Activated T-cell treated with anti-CD3 and anti-CD28 coated beads for 4 hours (primary cell): ENCODE measurements around the gene DNAH11.
A peak's percentile ranks its signal among the peaks of the same experiment; 100 is the strongest.
"Not testable (repeated sequence)": the region's sequence is repeated elsewhere in the genome, so short reads cannot be mapped to it uniquely, and the experiment has no call there.

Source experiments
- DNase-seq: peaks from one replicate; pipeline ENCODE4 v3.0.0-alpha.2; 2020

The DNAH11 gene

GRCh38 chr7:21542891-21543527 lies at the start of gene DNAH11:
Gene DNAH11 (plus strand): TSS chr7:21543039. CDS start chr7:21543246, 207 bp downstream.
- no peak for DNase-seq

GRCh38 chr7:21495731-21496130 lies 47.1 kb upstream of the DNAH11 start:
- no peak for DNase-seq

GRCh38 chr7:21497072-21497471 lies 45.8 kb upstream of the DNAH11 start:
- no peak for DNase-seq

GRCh38 chr7:21500117-21500832 lies 42.6 kb upstream of the DNAH11 start:
- DNase-seq = no peak

GRCh38 chr7:21504021-21504420 lies 38.8 kb upstream of the DNAH11 start:
- no peak for DNase-seq

GRCh38 chr7:21507627-21508343 lies 35.1 kb upstream of the DNAH11 start:
- peak; percentile 10 for DNase-seq

- DNase-seq = no peak
Measured at GRCh38 chr7:21508538-21508937, 34.3 kb upstream of the DNAH11 start.

- no peak for DNase-seq
Measured at GRCh38 chr7:21514062-21514461, 28.8 kb upstream of the DNAH11 start.

GRCh38 chr7:21524680-21525079 lies 18.2 kb upstream of the DNAH11 start:
- DNase-seq = no peak

GRCh38 chr7:21526007-21526406 lies 16.8 kb upstream of the DNAH11 start:
- DNase-seq = no peak

GRCh38 chr7:21526448-21526847 lies 16.4 kb upstream of the DNAH11 start:
- no peak for DNase-seq

- not testable (repeated sequence) for DNase-seq
Measured at GRCh38 chr7:21532485-21532884, 10.4 kb upstream of the DNAH11 start.

- not testable (repeated sequence) for DNase-seq
Measured at GRCh38 chr7:21533646-21534045, 9.2 kb upstream of the DNAH11 start.

GRCh38 chr7:21536445-21537118 lies 6.3 kb upstream of the DNAH11 start:
- not testable (repeated sequence) for DNase-seq

GRCh38 chr7:21538936-21539495 lies 3.8 kb upstream of the DNAH11 start:
- DNase-seq = no peak

GRCh38 chr7:21543528-21544302 lies 876 bp downstream of the DNAH11 start:
- DNase-seq = no peak

GRCh38 chr7:21544303-21544656 lies 1.4 kb downstream of the DNAH11 start:
- no peak for DNase-seq

- no peak for DNase-seq
Measured at GRCh38 chr7:21544715-21545114, 1.9 kb downstream of the DNAH11 start.

GRCh38 chr7:21547501-21547900 lies 4.7 kb downstream of the DNAH11 start:
- no peak for DNase-seq

GRCh38 chr7:21548491-21548890 lies 5.7 kb downstream of the DNAH11 start:
- DNase-seq = no peak

- DNase-seq = no peak
Measured at GRCh38 chr7:21550076-21550475, 7.2 kb downstream of the DNAH11 start.

- DNase-seq = no peak
Measured at GRCh38 chr7:21550821-21551531, 8.1 kb downstream of the DNAH11 start.
